Measurements from ENCODE around the gene EDC4. TPM values are rescaled to one million over a fixed set of nuclear protein-coding genes. Genes with fewer than 3 reads are reported as not detected.

Gene EDC4
- total and polyA plus RNA-seq, 9 donors = 29.8 to 65.3 (median 48.7) TPM

DNA sequence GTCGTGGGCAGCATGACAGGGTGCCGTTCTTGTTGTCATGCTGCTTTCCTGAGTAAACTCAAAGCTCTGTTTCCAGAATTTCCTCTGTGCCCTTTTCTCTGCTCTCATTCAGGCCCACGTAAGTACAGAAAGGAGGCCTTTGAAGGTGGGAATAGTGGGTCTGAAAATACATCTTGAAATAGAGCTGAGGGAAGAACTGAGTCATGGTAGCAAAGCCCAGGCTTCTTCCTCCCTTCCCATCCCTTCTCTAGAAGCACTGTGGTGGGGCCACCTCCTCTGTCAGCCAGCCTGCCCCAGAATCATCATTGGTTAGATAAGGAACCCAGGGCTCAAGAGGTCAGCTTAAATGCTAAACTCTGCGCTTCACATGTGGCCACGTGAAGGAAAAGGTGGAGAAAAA lies 49.4 kb downstream of the EDC4 start:
- Histone ChIP-seq H3K27me3 (no peaks in the 10 kb centered on the region), H3K4me3 (no peak overlapping the region), H3K36me3 (no peaks in the 10 kb centered on the region), H3K9me3 (no peaks in the 10 kb centered on the region), H3K4me1 (ENCODE audit: insufficient read depth) (peaks cover 5% of the 10 kb centered on the region), H3K27ac (no peak overlapping the region)
- intact Hi-C loops (cut with DNase I) = no loop called here
- DNase-seq = no peak
- no peak for TF ChIP-seq EP300 (IDR thresholded peaks at IDR 0.05)
- WGBS, 3 donors = 63 to 80% (median 67%) methylated on average over 5 of the region's 5 CpGs

DNA sequence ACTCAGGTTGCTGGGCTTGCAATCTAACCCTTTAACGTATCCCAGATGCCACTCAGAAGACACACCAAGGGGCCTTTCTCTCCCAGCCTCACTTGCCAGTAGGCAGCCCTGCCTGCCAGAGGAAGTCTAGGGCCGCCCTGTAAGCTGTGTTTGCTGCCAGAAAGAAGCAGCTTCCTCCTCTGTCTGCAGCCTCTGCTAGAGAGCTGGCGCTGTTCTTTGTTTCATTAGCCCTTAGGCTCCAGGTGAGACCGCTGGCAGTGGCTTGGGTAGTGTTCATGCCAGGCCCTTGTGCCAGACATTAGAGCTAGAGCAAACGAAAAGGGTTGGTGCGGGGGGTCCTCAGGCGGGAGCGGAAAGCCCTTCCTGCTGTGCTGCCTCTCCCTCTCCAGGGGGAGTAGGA lies 49.9 kb downstream of the EDC4 start:
- DNase-seq = no peak
- Histone ChIP-seq H3K36me3 (no peaks in the 10 kb centered on the region), H3K4me3 (no peak overlapping the region), H3K27me3 (no peaks in the 10 kb centered on the region), H3K4me1 (ENCODE audit: insufficient read depth) (peaks cover 3% of the 10 kb centered on the region), H3K27ac (no peak overlapping the region), H3K9me3 (no peaks in the 10 kb centered on the region)
- WGBS, 3 donors = 84 to 88% (median 85%) methylated on average over 8 of the region's 8 CpGs
- TF ChIP-seq POLR2A (IDR thresholded peaks at IDR 0.05) = no peak
- TF ChIP-seq EP300 (IDR thresholded peaks at IDR 0.05) = no peak
- TF ChIP-seq, protein P1, sequence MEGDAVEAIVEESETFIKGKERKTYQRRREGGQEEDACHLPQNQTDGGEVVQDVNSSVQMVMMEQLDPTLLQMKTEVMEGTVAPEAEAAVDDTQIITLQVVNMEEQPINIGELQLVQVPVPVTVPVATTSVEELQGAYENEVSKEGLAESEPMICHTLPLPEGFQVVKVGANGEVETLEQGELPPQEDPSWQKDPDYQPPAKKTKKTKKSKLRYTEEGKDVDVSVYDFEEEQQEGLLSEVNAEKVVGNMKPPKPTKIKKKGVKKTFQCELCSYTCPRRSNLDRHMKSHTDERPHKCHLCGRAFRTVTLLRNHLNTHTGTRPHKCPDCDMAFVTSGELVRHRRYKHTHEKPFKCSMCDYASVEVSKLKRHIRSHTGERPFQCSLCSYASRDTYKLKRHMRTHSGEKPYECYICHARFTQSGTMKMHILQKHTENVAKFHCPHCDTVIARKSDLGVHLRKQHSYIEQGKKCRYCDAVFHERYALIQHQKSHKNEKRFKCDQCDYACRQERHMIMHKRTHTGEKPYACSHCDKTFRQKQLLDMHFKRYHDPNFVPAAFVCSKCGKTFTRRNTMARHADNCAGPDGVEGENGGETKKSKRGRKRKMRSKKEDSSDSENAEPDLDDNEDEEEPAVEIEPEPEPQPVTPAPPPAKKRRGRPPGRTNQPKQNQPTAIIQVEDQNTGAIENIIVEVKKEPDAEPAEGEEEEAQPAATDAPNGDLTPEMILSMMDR (IDR thresholded peaks at IDR 0.05) = no peak
- intact Hi-C loops (cut with DNase I) = no loop called here

DNA sequence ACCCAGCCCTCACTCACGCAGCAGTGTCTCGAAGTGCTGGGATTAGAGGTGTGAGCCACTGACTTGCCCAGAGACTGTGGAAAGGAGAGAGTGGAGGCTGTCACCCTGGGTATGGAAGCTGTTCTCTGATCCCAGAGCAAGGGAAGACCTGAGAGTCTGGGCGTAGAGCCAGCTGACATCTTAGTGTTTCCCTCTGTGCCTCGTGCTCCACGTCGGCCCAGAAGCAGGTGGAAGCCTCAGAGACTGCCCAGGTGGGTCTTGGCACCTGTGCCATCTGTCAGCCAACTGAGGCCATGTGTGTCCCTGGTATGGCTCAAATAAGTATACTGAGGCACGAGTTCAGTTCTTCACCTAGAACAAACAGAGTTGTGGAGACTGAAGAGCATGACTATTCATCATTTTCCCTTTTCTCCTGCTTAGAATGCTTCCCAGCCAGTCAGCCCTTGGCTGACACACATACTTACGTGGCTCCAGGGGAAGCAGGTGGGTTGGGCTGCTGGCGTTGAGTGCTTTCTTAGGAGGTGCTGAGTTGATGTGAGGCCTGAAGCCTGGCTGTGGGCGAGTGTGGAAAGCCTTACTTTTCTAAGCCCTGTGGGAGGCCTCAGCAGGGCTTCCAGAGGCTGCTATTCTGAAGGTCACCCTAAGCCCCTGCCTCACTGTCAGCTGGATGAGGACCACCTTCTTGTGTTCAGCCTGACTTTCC lies 50.7 kb downstream of the EDC4 start:
- no peak overlapping the region for H3K27ac ChIP-seq
- no peaks in the 10 kb centered on the region for H3K36me3 ChIP-seq
- H3K9me3 ChIP-seq = no peaks in the 10 kb centered on the region
- intact Hi-C loops (cut with DNase I) = no loop called here
- WGBS, 3 donors = 69 to 72% (median 70%) methylated on average over 10 of the region's 10 CpGs
- H3K27me3 ChIP-seq = no peaks in the 10 kb centered on the region
- no peak for DNase-seq
- TF ChIP-seq EP300 (IDR thresholded peaks at IDR 0.05) = no peak
- TF ChIP-seq POLR2A (IDR thresholded peaks at IDR 0.05) = no peak
- TF ChIP-seq, protein P1 (IDR thresholded peaks at IDR 0.05) = no peak
- H3K4me3 ChIP-seq = no peak overlapping the region
- H3K4me1 ChIP-seq (ENCODE audit: insufficient read depth) = peaks cover 3% of the 10 kb centered on the region

DNA sequence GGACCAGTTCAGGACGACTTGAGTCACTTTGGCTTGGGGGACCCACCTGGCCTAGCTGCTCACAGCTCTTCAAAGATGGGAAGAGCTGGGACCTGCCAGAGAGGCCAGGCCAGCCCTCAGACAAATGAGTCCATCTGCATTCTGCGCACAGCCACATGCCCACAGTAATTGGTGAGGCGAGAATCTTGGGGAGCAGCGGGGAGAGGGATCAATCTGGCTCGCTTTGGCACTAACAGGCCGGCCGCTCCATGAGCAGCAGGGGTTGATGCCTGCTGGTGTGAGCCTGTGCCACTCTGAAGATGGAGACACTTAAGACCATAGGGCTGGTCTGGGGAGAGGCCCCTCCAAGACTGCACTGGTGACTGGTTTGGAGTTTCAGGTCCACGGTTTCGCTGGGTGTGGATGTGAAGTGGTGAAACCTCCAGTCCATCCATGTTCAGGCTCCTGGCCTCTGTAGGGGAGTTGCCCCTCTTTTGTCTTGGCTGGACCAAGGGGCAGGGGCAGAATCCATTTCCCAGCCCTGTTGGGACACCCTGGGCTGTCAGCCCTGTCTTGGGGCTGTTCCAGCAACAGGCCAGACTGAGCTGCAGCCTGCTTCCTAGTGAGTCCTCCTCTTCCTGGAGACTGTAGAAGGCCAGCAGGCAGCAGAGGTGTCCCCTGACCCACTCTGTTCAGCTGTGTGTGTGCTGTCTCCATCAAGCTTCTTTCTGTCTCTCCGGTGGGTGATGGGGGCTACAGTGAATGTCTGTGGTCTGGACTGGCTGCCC lies 51.5 kb downstream of the EDC4 start:
- TF ChIP-seq EP300 (IDR thresholded peaks at IDR 0.05) (no peak), POLR2A (IDR thresholded peaks at IDR 0.05) (no peak)
- TF ChIP-seq, protein P1 (IDR thresholded peaks at IDR 0.05) = no peak
- Histone ChIP-seq H3K9me3 (no peaks in the 10 kb centered on the region), H3K27ac (no peak overlapping the region), H3K4me1 (ENCODE audit: insufficient read depth) (peaks cover 3% of the 10 kb centered on the region), H3K36me3 (no peaks in the 10 kb centered on the region), H3K4me3 (no peak overlapping the region), H3K27me3 (no peaks in the 10 kb centered on the region)
- WGBS, 3 donors = 91 to 93% (median 92%) methylated on average over 10 of the region's 10 CpGs
- DNase-seq = no peak
- intact Hi-C loops (cut with DNase I) = no loop called here

All from ovary (tissue), 9 donors.